Progenitor cell of endocrine pancreas (in vitro differentiated cells): Measurements from ENCODE around the gene EDIL3. TPM values are rescaled to one million over a fixed set of nuclear protein-coding genes. Genes with fewer than 3 reads are reported as not detected.
"Not testable (repeated sequence)": the region's sequence is repeated elsewhere in the genome, so short reads cannot be mapped to it uniquely, and the experiment has no call there.

Source experiments
- DNase-seq: peaks from one replicate; pipeline ENCODE4 v3.0.0; 2021; ENCODE audit warnings: low spot score; ENCODE audit not compliant: unreplicated experiment
- H3K27ac Mint-ChIP-seq: 2 replicates; pipeline ENCODE4 v1.8.0; 2021; ENCODE audit warnings: mild to moderate bottlenecking, moderate library complexity, mixed read lengths
- H3K27me3 Mint-ChIP-seq: 2 replicates; pipeline ENCODE4 v1.8.0; 2021; ENCODE audit warnings: mixed read lengths
- H3K36me3 Mint-ChIP-seq: 2 replicates; pipeline ENCODE4 v1.8.0; 2022; ENCODE audit warnings: mixed read lengths; ENCODE audit not compliant: insufficient read depth
- H3K4me1 Mint-ChIP-seq: 2 replicates; pipeline ENCODE4 v1.8.0; 2021; ENCODE audit warnings: low read depth, mixed read lengths
- H3K4me3 Mint-ChIP-seq: 2 replicates; pipeline ENCODE4 v1.8.0; 2021; ENCODE audit warnings: low read depth, mild to moderate bottlenecking, moderate library complexity, mixed read lengths
- H3K9me3 Mint-ChIP-seq: 2 replicates; pipeline ENCODE4 v1.8.0; 2021; ENCODE audit warnings: low read depth, mixed read lengths
- total RNA-seq: library from RNA; stranded (reverse); gene quantifications from 2 replicates; pipeline ENCODE4 v1.2.1, GENCODE V29; 2021
- TF ChIP-seq, protein P1 (sequence below): fragments of 200-600 bp; sonication (generic); IDR thresholded peaks from one replicate; pipeline ENCODE4 v1.5.0; 2021; ENCODE audit warnings: antibody characterized with exemption, mild to moderate bottlenecking; ENCODE audit not compliant: unreplicated experiment

EDIL3 gene
- total RNA-seq, 1 donor from 2014 or later = 4.8 TPM

DNA sequence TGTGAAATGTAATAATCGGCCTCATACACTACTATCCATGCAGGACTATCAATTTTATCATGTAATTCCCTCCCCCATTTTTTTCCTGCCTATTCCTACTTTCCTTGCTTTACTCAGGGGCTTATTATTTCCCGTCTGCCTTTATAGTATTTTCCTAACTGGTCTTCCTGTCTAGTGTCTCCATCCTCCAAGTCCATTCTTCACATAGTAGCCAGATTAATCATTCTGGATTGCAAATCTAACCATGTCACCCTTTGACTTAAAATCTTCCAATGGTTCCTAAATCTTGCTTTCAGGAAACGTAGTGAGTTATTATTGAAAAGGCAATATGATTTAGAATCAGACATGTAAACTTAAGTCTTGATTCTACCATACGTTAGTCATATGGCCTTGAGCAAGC lies 356.6 kb downstream of the EDIL3 start:
- TF ChIP-seq, protein P1, sequence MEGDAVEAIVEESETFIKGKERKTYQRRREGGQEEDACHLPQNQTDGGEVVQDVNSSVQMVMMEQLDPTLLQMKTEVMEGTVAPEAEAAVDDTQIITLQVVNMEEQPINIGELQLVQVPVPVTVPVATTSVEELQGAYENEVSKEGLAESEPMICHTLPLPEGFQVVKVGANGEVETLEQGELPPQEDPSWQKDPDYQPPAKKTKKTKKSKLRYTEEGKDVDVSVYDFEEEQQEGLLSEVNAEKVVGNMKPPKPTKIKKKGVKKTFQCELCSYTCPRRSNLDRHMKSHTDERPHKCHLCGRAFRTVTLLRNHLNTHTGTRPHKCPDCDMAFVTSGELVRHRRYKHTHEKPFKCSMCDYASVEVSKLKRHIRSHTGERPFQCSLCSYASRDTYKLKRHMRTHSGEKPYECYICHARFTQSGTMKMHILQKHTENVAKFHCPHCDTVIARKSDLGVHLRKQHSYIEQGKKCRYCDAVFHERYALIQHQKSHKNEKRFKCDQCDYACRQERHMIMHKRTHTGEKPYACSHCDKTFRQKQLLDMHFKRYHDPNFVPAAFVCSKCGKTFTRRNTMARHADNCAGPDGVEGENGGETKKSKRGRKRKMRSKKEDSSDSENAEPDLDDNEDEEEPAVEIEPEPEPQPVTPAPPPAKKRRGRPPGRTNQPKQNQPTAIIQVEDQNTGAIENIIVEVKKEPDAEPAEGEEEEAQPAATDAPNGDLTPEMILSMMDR = no peak
- no peak overlapping the region for H3K4me3 Mint-ChIP-seq
- no peaks in the 10 kb centered on the region for H3K27me3 Mint-ChIP-seq
- H3K27ac Mint-ChIP-seq = no peak overlapping the region
- H3K9me3 Mint-ChIP-seq = peaks cover 4% of the 10 kb centered on the region
- H3K36me3 Mint-ChIP-seq = peaks cover 2% of the 10 kb centered on the region
- no peak for DNase-seq
- H3K4me1 Mint-ChIP-seq = no peaks in the 10 kb centered on the region

DNA sequence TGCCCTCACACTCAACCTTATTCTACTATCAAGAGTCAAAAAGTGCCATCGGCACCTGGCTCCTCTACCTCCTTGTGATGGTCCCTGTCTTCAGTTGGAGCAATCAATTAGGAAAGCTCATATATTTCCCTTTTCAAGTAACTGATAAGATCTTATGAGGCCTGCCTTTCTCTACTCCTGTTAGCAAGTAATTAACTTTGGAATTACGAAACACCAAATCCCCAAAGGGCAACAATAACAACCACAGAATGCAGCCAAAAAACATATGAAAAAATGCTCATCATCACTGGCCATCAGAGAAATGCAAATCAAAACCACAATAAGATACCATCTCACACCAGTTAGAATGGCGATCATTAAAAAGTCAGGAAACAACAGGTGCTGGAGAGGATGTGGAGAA lies 366.2 kb downstream of the EDIL3 start:
- not testable (repeated sequence) for H3K4me1 Mint-ChIP-seq, H3K4me3 Mint-ChIP-seq, H3K36me3 Mint-ChIP-seq, DNase-seq, H3K9me3 Mint-ChIP-seq, H3K27ac Mint-ChIP-seq, H3K27me3 Mint-ChIP-seq

DNA sequence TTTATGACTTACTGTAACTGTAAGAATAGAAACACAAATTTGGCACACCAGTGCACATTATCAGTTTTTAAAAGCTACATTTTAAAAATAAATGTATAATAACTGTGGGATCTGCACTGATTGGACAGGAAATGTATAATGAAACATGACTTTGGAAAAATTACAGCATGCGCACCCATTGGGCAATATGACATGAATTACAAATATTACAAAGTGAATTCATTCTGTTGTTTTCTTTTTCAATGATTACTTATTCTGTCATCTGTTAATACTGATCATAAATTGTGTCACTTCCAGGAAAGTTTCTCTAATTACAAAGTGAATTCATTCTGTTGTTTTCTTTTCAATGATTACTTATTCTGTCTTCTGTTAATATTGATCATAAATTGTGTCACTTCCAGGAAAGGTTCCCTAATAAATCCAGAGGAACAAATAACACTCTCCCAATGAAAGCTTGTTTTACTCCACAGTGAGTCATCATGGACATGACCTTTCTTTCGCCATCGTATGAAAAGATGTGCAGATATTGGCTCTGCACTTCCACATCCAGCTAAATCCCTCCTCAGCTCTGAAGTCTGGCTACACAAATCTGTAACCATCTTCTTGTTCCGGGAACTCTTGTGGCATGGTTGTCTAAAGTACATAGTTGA lies 367.0 kb downstream of the EDIL3 start:
- no peak overlapping the region for H3K27ac Mint-ChIP-seq
- H3K4me3 Mint-ChIP-seq = no peak overlapping the region
- no peaks in the 10 kb centered on the region for H3K36me3 Mint-ChIP-seq
- no peaks in the 10 kb centered on the region for H3K9me3 Mint-ChIP-seq
- no peaks in the 10 kb centered on the region for H3K27me3 Mint-ChIP-seq
- no peak for DNase-seq
- H3K4me1 Mint-ChIP-seq = no peaks in the 10 kb centered on the region
- TF ChIP-seq, protein P1 = no peak

- Mint-ChIP-seq H3K4me1 (no peaks in the 10 kb centered on the region), H3K36me3 (no peaks in the 10 kb centered on the region), H3K9me3 (no peaks in the 10 kb centered on the region), H3K27me3 (no peaks in the 10 kb centered on the region), H3K4me3 (no peak overlapping the region), H3K27ac (no peak overlapping the region)
- DNase-seq = no peak
- TF ChIP-seq, protein P1 = no peak
These were observed 368.6 kb downstream of the EDIL3 start for GRCh38 chr5:84016085-84016484.

GRCh38 chr5:84014966-84015365 lies 369.7 kb downstream of the EDIL3 start:
- Mint-ChIP-seq H3K27me3 (no peaks in the 10 kb centered on the region), H3K4me3 (no peak overlapping the region), H3K9me3 (no peaks in the 10 kb centered on the region), H3K27ac (no peak overlapping the region), H3K4me1 (no peaks in the 10 kb centered on the region), H3K36me3 (no peaks in the 10 kb centered on the region)
- DNase-seq = no peak
- TF ChIP-seq, protein P1 = no peak

GRCh38 chr5:83993803-83994202 lies 390.9 kb downstream of the EDIL3 start:
- Mint-ChIP-seq H3K27ac (no peak overlapping the region), H3K4me3 (no peak overlapping the region), H3K36me3 (no peaks in the 10 kb centered on the region), H3K9me3 (peaks cover under 1% of the 10 kb centered on the region), H3K27me3 (no peaks in the 10 kb centered on the region), H3K4me1 (no peaks in the 10 kb centered on the region)
- TF ChIP-seq, protein P1 = no peak
- DNase-seq = no peak
